Kidney (tissue), 14 donors: Measurements from ENCODE around the gene INPP5K. TPM values are rescaled to one million over a fixed set of nuclear protein-coding genes. Genes with fewer than 3 reads are reported as not detected.

ENCODE experiments used
- DNase-seq, 5 donors: peaks; one replicate each; pipeline ENCODE4 v3.0.0-alpha.2; 2013 to 2020
- FAIRE-seq: peaks from 2 replicates; lab custom pipeline; 2012; peaks lifted over from hg19 to GRCh38; lab: Jason Lieb, UNC
- H3K27ac ChIP-seq, 2 donors: one replicate each; pipeline ENCODE4 v1.7.0; 2013; ENCODE audit warnings: low read depth in 2 of 2, low read length in 2 of 2, inconsistent platforms in 1 of 2
- H3K27me3 ChIP-seq: one replicate; pipeline ENCODE4 v1.7.1; 2013; ENCODE audit warnings: low read length, inconsistent platforms; ENCODE audit not compliant: control insufficient read depth, insufficient read depth
- H3K36me3 ChIP-seq, 3 donors: one replicate each; pipeline versions ENCODE4 v1.7.0 to v1.7.1; 2013; ENCODE audit warnings: low read length in 3 of 3, control low read depth in 1 of 3, inconsistent platforms in 1 of 3; ENCODE audit not compliant: insufficient read depth in 3 of 3, control insufficient read depth in 2 of 3
- H3K4me1 ChIP-seq, 3 donors: one replicate each; pipeline versions ENCODE4 v1.7.0 to v1.7.1; 2013; ENCODE audit warnings: low read length in 3 of 3, inconsistent platforms in 1 of 3, low read depth in 1 of 3; ENCODE audit not compliant: control insufficient read depth in 2 of 3, insufficient read depth in 2 of 3
- H3K4me3 ChIP-seq, 3 donors: one replicate each; pipeline versions ENCODE4 v1.7.0 to v1.8.1; 2013; ENCODE audit warnings: low read length in 3 of 3, control low read depth in 1 of 3, inconsistent platforms in 1 of 3
- H3K9ac ChIP-seq, 3 donors: one replicate each; pipeline versions ENCODE4 v1.7.0 to v1.7.1; 2013; ENCODE audit warnings: low read length in 3 of 3, control low read depth in 1 of 3, inconsistent platforms in 1 of 3
- H3K9me3 ChIP-seq, 3 donors: one replicate each; pipeline versions ENCODE4 v1.7.0 to v1.7.1; 2013; ENCODE audit warnings: low read length in 3 of 3, control low read depth in 1 of 3, inconsistent platforms in 1 of 3; ENCODE audit not compliant: control insufficient read depth in 2 of 3, insufficient read depth in 1 of 3
- CTCF ChIP-seq: IDR thresholded peaks from 3 replicates; pipeline ENCODE4 v1.5.1; 2012; ENCODE audit warnings: mild to moderate bottlenecking, moderate library complexity, borderline replicate concordance; ENCODE audit not compliant: insufficient read depth; ENCODE audit errors: extremely low read depth
- intact Hi-C: fragments of 100-400 bp; cut with DNase I; formaldehyde crosslinking; loops from one replicate; pipeline ENCODE4 v1.11.1; 2022
- polyA plus RNA-seq: library from polyadenylated mRNA; stranded (reverse); fragments of 350-450 nt; fragmentation: Illumina TruSeq; extraction: RNeasy Lipid Tissue Mini Kit (QIAGEN cat#74804); gene quantifications from one replicate; pipeline ENCODE4 v1.2.3, GENCODE V29; 2014; ENCODE audit warnings: low read depth, low replicate concordance; ENCODE audit not compliant: insufficient read depth
- total RNA-seq: library from RNA; stranded (reverse); fragmentation: NEBNext Ultra II Directional; extraction: Animal tissue kit (Norgen Biotek cat#: 25700); gene quantifications from one replicate; pipeline ENCODE4 v1.2.1, GENCODE V29; 2021
- donor health status: control.
- donor health status: control.
- donor health status: control.
- donor health status: control.
- donor health status: control.
- donor health status: DM: yes; HTN: yes; CAD: no.
- donor health status: Normal renal cell carcinoma (clear cell type).

Gene INPP5K
- total and polyA plus RNA-seq, 2 donors from 2014 or later, result 36.1 to 46.2 TPM

GRCh38 chr17:1558401-1558800, 42.0 kb upstream of the INPP5K start:
- H3K4me1 ChIP-seq, result peaks cover 3 to 34% (median 26%) of the 10 kb centered on the region in 3 donors

GRCh38 chr17:1557355-1558095, 41.1 kb upstream of the INPP5K start:
- DNase-seq, result no peak
- Histone ChIP-seq H3K36me3 (peaks cover 0 to 18% (median 8%) of the 10 kb centered on the region in 3 donors), H3K27me3 (no peaks in the 10 kb centered on the region)

More at GRCh38 chr17:1558401-1558800, 42.0 kb upstream of the INPP5K start:
- no peak overlapping the region for H3K4me3 ChIP-seq
- FAIRE-seq (no peak), DNase-seq (no peak)
- no peak overlapping the region for H3K9ac ChIP-seq
- no peaks in the 10 kb centered on the region for H3K9me3 ChIP-seq
- TF ChIP-seq CTCF, result no peak
- no peak overlapping the region for H3K27ac ChIP-seq
- peaks cover 0 to 12% (median 4%) of the 10 kb centered on the region in 3 donors for H3K36me3 ChIP-seq
- H3K27me3 ChIP-seq, result no peaks in the 10 kb centered on the region
- intact Hi-C loops, result no loop called here

GRCh38 chr17:1555651-1556471, 39.4 kb upstream of the INPP5K start:
- Histone ChIP-seq H3K4me3 (no peak overlapping the region), H3K4me1 (peaks cover 3 to 26% (median 18%) of the 10 kb centered on the region in 3 donors), H3K27me3 (no peaks in the 10 kb centered on the region), H3K36me3 (peaks cover 0 to 28% (median 15%) of the 10 kb centered on the region in 3 donors), H3K9ac (no peak overlapping the region), H3K27ac (no peak overlapping the region), H3K9me3 (no peaks in the 10 kb centered on the region)
- DNase-seq (peak in 2 of 5 donors; percentile 14 to 21), FAIRE-seq (no peak)
- TF ChIP-seq CTCF, result no peak
- intact Hi-C loops, result no loop called here

More at GRCh38 chr17:1557355-1558095, 41.1 kb upstream of the INPP5K start:
- no peak for FAIRE-seq
- TF ChIP-seq CTCF, result no peak
- Histone ChIP-seq H3K27ac (no peak overlapping the region), H3K4me1 (peaks cover 3 to 34% (median 26%) of the 10 kb centered on the region in 3 donors), H3K4me3 (no peak overlapping the region), H3K9me3 (no peaks in the 10 kb centered on the region), H3K9ac (no peak overlapping the region)
- intact Hi-C loops, result no loop called here
